ENCODE measurements around the gene DAG1.

The DAG1 gene

DNA sequence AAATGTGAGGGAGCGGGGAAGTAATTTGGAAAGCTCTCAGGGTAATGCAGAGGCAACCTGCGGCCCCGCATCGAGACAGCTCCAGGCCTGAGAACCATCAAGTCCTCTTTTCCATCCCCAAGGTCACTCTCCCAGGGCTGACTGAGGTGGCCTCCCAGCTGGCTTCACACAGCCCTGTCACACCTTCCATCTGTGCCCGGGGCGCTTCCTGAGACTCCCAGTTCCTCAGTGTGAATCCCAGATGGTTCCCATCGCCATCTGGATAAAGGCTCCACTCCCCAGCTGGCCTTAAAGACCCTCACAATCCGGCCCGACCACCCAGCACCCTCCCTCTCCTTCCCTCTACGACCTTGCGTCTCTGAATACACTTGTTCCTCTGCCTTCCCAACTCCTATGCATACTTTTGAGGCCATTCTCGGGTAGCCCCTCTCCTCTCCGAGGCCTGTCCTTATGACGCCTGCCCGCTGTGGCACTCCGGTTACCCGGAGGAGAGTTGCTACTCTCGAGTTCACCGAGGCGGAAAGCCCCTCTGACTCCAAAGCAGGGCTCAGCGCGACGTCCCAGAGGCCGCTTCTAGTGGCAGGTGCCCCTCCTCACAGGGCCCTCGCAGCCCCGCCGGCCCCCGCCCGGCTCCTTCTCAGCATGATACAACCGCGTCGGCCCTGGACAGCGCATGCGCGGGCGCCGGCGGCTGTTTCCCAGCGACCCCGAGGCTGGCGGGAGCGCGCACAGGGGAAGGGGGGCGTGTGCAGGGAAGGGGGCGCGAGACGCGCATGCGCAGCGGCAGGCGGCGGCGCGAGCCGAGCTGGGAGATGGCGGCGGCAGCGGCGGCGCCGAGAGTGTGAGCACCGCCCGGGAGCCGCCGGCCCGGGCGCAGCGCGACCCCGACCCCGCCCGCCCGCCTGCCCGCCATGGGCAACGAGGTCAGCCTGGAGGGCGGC, 83.9 kb downstream of the DAG1 start, which contains the start of gene BSN:
BSN (plus strand) TSS at position 786 of the 941 bp plus-strand sequence; CDS start at position 912, 126 bp downstream.
- DNase-seq, result peak; percentile 90

DNA sequence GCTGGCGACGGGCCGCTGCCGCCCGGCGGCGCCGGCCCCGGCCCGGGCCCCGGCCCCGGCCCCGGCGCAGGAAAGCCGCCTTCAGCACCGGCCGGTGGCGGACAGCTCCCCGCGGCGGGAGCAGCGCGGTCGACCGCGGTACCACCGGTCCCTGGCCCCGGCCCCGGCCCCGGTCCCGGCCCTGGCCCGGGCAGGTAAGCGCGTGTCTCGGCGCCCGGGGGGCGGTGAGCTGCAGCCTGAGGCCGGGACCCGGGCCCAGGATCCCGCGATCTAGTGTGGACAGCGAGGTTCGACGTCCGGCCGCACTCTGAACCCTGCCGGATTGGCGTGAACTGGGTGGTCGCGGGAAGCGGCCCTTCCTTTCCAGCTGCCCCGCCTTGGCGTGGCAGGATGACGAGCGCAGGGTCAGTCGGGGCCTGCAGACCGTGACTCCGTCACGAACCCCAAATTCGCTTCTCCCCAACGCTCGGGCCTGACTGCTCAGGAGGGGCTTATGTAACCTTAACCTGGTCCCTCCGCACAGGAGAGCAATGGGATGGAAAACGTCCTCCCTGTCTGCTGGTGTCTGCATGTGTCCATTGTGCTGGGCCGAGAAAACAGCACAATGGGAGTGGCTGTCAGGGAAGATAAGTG, 84.7 kb downstream of the DAG1 start:
- peak; percentile 70 for DNase-seq

DNA sequence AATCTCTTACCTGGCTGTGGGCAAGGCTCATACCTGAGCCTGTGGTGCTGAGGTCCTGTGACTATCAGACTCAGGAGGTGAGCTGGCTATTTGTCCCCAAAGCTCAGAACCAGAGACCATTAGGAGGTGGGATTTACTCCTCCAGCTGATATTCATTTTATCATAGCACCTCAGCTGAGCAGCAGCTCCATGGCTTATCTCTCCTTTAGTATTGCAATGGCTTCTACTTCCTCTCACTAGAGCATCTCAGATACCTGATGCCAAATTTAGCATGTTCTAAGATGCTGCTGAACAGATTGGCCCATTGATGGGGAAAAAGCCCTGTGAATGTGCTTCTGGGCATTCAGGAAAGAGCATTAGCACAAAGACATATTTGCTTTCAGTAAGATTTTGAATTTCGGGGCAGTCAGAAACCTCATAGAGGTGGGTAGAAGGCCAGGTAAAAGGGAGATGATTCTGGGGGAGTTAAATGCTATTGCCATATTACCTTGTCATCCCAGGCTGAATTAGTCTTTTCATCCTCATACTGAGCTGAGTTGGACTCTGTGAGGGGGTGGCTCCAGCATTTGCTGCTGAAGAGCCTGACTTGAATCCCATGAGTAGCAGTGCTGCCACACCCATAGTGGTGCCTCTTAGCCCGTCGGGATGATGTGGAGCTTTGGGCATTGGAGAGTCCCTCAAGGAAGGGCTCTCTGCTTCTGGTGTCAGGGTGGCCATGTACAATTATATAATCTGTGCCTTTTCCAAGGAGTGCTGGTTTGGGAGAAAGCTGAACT, 86.6 kb downstream of the DAG1 start:
- DNase-seq, result no peak

DNA sequence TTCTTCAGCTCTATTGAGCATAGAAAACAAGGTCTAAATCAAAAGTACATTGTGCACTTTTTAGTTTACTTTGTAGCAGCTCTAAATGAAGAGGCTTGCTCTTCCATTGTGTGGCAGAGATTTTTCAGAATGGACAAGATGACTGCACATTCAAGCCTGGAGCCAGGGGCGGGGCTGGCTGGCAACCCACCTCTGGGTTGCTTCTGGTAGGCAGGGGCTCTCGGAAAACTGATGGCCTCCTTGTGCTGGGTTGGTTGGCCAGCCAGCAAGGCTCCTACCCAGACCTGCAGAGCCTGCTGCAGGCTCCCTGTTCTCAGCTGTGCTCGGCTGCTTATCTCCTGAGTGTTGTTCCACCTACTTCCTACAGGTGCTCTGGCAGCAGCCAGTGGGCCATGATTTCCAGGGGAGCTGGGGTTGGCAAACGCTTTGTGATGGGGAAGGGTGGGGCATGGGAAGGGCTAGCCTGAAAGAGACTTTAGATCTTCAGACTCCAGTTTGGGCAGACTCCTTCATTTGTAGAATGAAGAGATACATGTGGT, 93.0 kb downstream of the DAG1 start:
- DNase-seq, result no peak

DNA sequence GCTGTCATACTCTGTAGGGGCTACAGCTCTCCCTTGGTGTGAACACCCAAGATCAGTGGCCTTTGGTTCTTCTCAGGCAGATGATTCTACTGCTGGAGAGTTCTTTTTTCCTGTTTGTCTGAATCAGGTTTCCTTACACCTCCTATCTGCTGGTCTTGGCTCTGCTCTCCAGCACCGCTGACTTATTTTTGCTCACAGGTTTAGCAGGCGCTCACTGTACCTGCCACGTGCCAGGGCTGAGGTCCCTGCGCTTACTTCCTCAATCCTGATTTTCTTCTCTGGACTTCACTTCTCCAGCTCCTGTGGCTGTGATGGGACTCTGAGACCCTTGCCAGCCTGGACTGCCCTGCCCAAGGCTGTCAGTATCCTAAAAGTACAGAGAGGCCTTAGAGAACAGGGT, 93.7 kb downstream of the DAG1 start:
- no peak for DNase-seq

DNA sequence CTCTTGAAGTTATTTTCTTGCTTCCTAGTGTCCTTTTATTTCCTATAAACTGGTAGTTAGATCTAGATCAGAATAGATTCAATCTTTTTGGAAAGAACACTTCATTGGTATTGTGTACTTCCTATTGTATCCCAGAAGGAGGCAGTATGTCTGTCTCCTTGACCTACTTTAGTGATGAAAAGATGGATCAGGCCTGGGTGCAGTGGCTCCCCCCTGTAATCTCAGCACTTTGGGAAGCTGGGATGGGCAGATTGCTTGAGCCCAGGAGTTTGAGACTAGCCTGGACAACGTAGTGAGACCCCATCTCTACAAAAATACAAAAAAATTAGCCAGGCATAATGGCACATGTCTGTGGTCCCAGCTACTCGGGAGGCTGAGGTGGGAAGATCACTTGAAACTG, 96.2 kb downstream of the DAG1 start:
- DNase-seq, result no peak

DNA sequence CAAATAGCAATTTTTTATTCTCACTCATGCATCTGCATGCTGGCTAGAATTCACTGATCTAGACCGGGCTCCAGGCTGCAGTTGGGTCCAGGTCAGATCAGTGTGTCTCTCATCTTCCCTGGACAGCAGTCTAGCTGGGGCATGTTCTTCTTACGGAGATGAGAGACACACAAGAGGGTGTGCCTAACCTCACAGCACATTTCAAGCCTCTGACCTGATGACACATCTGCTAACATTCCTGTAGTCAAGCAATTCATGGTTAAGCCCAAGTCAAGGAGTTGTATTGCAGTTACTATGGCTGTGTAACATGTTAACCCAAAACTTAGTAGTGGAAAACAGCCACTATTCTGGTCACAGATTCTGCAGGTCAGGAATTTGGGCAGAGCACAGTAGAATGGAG, 97.3 kb downstream of the DAG1 start:
- no peak for DNase-seq

DNA sequence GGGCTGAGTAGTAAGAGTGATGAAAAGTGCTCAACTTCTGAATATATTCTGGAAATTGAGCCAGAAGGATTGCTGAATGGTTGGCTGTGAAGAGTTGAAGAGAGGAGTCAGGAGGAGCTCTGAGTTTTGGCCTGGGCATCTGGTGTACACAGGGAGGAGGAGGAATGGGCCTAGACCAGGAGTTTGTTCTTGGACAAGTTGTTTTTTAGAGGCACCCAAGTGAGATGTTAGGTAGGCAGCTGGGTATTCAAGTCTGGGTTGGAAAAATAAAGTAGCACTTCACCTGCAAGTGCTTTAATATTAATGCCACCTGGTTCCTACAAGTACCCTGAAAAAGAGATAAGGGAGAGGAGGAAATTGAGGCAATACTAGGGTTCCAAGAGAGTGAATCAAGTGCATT, 98.9 kb downstream of the DAG1 start:
- DNase-seq, result no peak

DNA sequence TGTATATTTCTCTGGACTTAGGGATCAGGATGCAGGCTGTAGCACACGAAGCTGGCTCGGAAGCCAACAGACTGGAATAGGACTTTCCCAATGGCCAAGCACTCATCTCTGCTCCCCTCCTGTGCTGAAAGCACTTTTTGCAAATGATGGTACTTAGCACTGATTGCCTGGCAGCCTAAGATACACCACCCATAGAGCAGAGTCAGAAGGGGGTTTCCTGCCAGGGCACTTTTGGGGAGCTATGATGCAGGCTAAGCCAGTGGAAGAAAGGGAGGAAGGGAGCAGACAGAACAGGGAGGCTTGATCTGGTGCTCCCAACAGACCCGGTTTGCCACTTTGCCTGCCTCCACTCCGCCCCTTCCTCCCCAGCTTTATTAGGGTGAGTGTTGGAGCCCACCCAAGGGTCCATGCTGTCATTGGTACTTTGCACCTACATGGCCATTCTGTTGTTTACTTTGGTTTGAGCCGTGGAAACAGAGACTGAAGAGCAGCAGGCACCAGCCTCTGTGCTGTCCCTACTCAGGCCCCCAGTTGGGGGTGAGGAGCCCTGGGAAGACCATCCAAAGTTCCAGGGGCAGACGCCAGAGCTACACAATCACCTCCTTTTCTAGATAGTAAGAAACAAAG, 100.1 kb downstream of the DAG1 start:
- DNase-seq, result no peak

DNA sequence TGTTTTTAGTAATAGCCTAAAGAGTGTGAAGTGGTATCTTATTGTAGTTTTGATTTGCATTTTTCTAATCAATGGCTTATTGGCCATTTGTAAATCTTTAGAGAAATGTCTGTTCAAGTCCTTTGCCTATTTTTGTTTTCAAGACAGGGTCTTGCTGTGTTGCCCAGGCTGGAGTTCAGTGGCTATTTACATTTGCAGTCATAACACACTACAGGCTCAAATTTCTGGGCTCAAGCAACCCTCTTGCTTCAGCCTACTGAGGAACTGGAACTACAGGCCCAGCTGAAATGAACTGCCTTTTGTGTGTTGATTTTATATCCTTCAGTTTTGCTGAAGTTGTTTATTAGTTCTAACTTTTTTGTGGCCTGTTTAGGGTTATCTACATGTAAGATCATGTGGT, 112.1 kb downstream of the DAG1 start:
- DNase-seq, result no peak
